GM15510 (cell line): ENCODE results near the gene RUNX2.

Experiments used
- POLR2A ChIP-seq: IDR thresholded peaks from 3 replicates; pipeline ENCODE4 v1.6.1; 2011; ENCODE audit warnings: borderline replicate concordance; ENCODE audit not compliant: insufficient read length; ENCODE audit errors: extremely low read depth

The RUNX2 gene

GRCh38 chr6:45704056-45704800 lies 376.1 kb downstream of the RUNX2 start:
- TF ChIP-seq POLR2A: no peak

GRCh38 chr6:45705137-45705855 lies 377.2 kb downstream of the RUNX2 start:
- TF ChIP-seq POLR2A: no peak

- no peak for TF ChIP-seq POLR2A
These were observed 378.2 kb downstream of the RUNX2 start for GRCh38 chr6:45706319-45706718.

GRCh38 chr6:45707176-45707575 lies 379.0 kb downstream of the RUNX2 start:
- no peak for TF ChIP-seq POLR2A

GRCh38 chr6:45709781-45710220 lies 381.7 kb downstream of the RUNX2 start:
- TF ChIP-seq POLR2A: no peak

- no peak for TF ChIP-seq POLR2A
These were observed 382.2 kb downstream of the RUNX2 start for GRCh38 chr6:45710304-45710821.

- TF ChIP-seq POLR2A: no peak
These were observed 383.9 kb downstream of the RUNX2 start for GRCh38 chr6:45712076-45712475.

GRCh38 chr6:45712786-45713185 lies 384.7 kb downstream of the RUNX2 start:
- no peak for TF ChIP-seq POLR2A
